Activated T-cell treated with anti-CD3 and anti-CD28 coated beads, Interleukin-2, amount 50 U/mL, for 72 hours (primary cell): ENCODE results near the gene TRAPPC6A. TPM values are rescaled to one million over a fixed set of nuclear protein-coding genes. Genes with fewer than 3 reads are reported as not detected.

ENCODE experiments used
- ATAC-seq, 2 donors: fragments of 150-1000 bp; cut with Tn5 transposase; replicated peaks in 1 of 2; 2 replicates each; pipeline ENCODE4 v1.10.0; 2021; ENCODE audit warnings: moderate library complexity in 2 of 2, mild to moderate bottlenecking in 1 of 2
- DNase-seq, 2 donors: peaks; one replicate each; pipeline ENCODE4 v3.0.0; 2021 to 2022; ENCODE audit warnings: mixed read lengths in 1 of 2
- H3K27ac Mint-ChIP-seq: one replicate; pipeline ENCODE4 v1.8.0; 2022; ENCODE audit warnings: mild to moderate bottlenecking, moderate library complexity, mixed read lengths
- H3K27me3 Mint-ChIP-seq: one replicate; pipeline ENCODE4 v1.8.0; 2022; ENCODE audit warnings: low read depth, mixed read lengths
- H3K36me3 Mint-ChIP-seq, 2 donors: one replicate each; pipeline ENCODE4 v1.8.0; 2022; ENCODE audit warnings: mixed read lengths in 2 of 2, mild to moderate bottlenecking in 1 of 2; ENCODE audit not compliant: insufficient read depth in 2 of 2
- H3K4me1 Mint-ChIP-seq: one replicate; pipeline ENCODE4 v1.8.0; 2022; ENCODE audit warnings: low read depth, mixed read lengths
- H3K4me3 Mint-ChIP-seq, 2 donors: one replicate each; pipeline ENCODE4 v1.8.0; 2022; ENCODE audit warnings: mild to moderate bottlenecking in 2 of 2, mixed read lengths in 2 of 2, moderate library complexity in 2 of 2
- H3K9me3 Mint-ChIP-seq, 2 donors: one replicate each; pipeline ENCODE4 v1.8.0; 2022; ENCODE audit warnings: mixed read lengths in 2 of 2
- total RNA-seq, 2 donors: library from RNA; stranded (reverse); gene quantifications; one replicate each; pipeline ENCODE4 v1.2.3, GENCODE V29; 2022

Gene TRAPPC6A
- total RNA-seq, 2 donors from 2014 or later: 48.5 to 58.5 TPM

- DNase-seq: peak; percentile 61 to 62
- Mint-ChIP-seq H3K4me1 (peaks cover 33% of the 10 kb centered on the region), H3K27ac (no peak overlapping the region), H3K4me3 (peak overlapping the region; percentile 80 to 84), H3K27me3 (no peaks in the 10 kb centered on the region), H3K9me3 (no peaks in the 10 kb centered on the region), H3K36me3 (peaks cover 2% of the 10 kb centered on the region in 2 donors)
- ATAC-seq: no peak
Observed at GRCh38 chr19:45179072-45179891, 1.2 kb upstream of the TRAPPC6A start.

DNA sequence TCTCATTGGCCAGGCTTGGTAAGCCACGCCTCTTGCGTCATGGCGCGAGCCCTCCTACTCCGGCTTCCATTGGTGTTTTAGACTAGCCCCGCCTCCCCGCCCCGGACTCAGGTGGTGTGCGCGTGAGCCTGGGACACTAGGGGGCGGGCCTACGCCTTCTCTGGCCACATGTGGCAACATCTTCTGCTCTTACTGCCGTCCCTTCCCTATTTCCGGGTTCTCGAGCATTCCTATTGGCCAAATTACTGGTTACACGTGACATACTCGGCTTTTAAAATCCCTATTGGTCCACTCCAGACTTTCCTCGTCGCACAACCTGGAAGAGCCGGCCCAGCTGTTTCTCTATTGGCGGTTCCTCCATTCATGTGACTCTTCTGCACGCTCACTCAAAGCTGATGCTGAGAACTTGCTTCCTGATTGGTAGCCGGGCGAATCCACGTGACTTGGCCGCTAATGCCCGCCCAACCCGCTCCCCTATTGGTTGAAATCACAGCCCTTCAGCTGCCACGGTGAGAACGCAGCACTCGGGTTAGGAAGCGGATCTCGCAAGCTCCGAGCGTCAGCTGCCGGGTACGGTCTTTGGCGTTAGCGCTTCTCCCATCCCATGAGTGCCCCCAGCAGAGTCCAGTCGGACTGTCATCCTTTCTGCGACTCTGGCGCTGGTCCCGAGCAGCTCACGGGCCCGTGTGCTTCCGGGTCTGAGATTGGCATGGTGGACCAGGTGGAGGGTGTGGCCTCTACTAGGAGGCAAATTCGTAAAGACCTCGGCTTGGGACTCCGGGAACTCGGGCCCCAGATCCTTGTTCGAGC lies 430 bp upstream of the TRAPPC6A start, which contains the start of gene BLOC1S3:
BLOC1S3 (plus strand) TSS at position 523 of the 810 bp plus-strand sequence. CDS start 513 bp downstream, outside the sequence.
- Mint-ChIP-seq H3K36me3 (peaks cover 2% of the 10 kb centered on the region in 2 donors), H3K9me3 (no peaks in the 10 kb centered on the region), H3K4me3 (peak within 1 kb of the TSS; percentile 80 to 84), H3K27ac (peak within 1 kb of the TSS; percentile 66), H3K27me3 (no peaks in the 10 kb centered on the region), H3K4me1 (peaks cover 41% of the 10 kb centered on the region)
- DNase-seq (peak; percentile 100), ATAC-seq (peak; percentile 90 to 91)

DNA sequence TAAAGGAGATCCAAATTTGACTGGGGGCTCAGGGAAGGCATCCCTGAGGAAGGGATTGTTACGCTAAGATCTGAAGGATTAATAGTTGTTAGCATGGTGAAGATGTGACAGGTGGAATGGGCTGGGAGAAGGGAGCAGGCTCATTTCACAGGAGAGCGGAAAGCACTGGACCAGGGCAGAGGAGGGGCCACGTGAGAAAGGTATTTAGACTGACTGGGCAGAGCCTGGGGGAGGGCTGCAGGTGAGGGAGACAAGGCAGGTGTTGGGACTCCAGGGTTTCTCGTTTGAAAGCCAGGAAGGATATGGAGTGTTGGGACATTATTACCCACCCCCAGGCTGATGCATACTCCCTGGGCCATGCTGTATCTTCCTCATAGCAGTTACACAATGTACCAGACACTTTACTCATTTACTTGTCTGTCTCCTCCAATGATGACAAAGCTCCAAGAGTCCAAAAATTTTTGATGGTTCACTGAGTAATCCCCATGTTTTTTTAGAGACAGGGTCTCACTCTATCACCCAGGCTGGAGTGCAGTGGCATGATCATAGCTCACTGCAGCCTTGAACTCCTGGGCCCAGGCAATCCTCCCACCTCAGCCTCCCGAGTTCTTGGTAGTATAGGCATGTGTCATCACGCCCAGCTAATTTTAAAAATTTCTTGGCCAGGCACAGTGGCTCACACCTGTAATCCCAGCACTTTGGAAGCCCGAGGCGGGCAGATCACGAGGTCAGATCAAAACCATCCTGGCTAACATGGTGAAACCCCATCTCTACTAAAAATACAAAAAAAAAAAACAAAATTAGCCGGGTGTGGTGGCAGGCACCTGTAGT lies 2.3 kb downstream of the TRAPPC6A start:
- H3K4me3 Mint-ChIP-seq: no peak overlapping the region

DNA sequence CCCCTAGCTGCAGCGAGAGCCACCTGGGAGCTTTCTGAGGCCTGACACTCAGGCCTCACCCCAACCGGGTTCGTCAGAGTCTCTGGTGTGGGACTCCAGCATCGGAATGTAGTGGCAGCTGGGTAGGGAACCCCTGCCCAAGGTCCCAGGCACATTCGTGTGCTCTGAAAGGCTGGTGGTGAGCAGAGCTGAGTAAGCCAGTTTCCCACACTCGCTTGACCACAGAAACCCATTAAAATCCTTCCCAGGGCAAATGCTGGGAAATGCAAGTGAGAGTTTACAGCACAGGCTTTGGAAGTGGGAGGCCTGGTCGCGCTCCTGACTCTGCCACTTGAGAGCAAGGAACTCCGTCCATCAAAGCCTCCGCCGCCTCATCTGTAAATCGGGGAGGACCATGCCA lies 4.2 kb downstream of the TRAPPC6A start:
- DNase-seq (no peak), ATAC-seq (no peak)
- Mint-ChIP-seq H3K4me1 (peaks cover 41% of the 10 kb centered on the region), H3K9me3 (no peaks in the 10 kb centered on the region), H3K4me3 (no peak overlapping the region), H3K27me3 (no peaks in the 10 kb centered on the region), H3K36me3 (no peaks in the 10 kb centered on the region), H3K27ac (no peak overlapping the region)

More for the DNA sequence above, 2.3 kb downstream of the TRAPPC6A start:
- Mint-ChIP-seq H3K9me3 (no peaks in the 10 kb centered on the region), H3K4me1 (peaks cover 47% of the 10 kb centered on the region), H3K27ac (no peak overlapping the region), H3K27me3 (no peaks in the 10 kb centered on the region), H3K36me3 (peaks cover 2% of the 10 kb centered on the region in 2 donors)
- ATAC-seq: no peak
- DNase-seq: no peak

DNA sequence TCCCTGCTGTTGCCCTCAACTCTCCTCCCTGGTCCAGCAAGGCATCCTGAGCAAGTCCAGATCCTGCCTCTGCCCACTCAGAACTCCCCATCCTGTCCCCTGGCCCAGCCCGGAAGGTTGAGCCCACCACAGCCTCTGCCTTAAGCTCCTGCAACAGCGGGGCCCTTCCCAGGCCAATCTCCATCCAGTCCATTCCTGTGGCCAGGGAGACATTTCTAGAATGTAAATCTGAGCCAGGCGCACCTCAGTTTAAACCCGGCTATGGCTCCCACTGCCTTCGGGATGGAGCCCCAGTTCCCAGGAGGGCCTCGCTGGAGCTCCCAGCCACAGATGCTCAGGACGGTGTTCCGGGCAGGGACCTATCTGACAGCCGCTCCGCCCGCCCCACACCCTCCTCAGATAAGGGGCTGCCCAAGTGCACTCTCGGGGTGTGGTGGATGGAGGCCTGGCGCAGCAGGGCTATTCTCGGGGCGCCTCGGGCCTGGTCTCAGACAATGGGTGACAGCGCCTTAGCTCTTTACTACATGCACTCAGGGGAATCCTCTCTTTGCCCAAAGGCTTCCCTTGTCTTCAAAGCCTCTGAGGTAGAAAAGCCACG lies 5.3 kb downstream of the TRAPPC6A start:
- no peaks in the 10 kb centered on the region for H3K9me3 Mint-ChIP-seq
- H3K36me3 Mint-ChIP-seq: no peaks in the 10 kb centered on the region
- H3K4me1 Mint-ChIP-seq: peaks cover 41% of the 10 kb centered on the region
- no peaks in the 10 kb centered on the region for H3K27me3 Mint-ChIP-seq
- ATAC-seq (peak in 1 of 2 donors; percentile 5), DNase-seq (no peak)
- H3K4me3 Mint-ChIP-seq: peak overlapping the region in 1 of 2 donors; percentile 31
- peak overlapping the region; percentile 63 for H3K27ac Mint-ChIP-seq

GRCh38 chr19:45172173-45172572 lies 5.9 kb downstream of the TRAPPC6A start:
- H3K27me3 Mint-ChIP-seq: no peaks in the 10 kb centered on the region
- peak in 1 of 2 donors; percentile 32 for DNase-seq
- peak overlapping the region; percentile 40 to 89 for H3K4me3 Mint-ChIP-seq
- H3K9me3 Mint-ChIP-seq: no peaks in the 10 kb centered on the region
- no peaks in the 10 kb centered on the region for H3K36me3 Mint-ChIP-seq
- peak; percentile 57 to 58 for ATAC-seq
- peaks cover 41% of the 10 kb centered on the region for H3K4me1 Mint-ChIP-seq
- peak overlapping the region; percentile 63 for H3K27ac Mint-ChIP-seq

DNA sequence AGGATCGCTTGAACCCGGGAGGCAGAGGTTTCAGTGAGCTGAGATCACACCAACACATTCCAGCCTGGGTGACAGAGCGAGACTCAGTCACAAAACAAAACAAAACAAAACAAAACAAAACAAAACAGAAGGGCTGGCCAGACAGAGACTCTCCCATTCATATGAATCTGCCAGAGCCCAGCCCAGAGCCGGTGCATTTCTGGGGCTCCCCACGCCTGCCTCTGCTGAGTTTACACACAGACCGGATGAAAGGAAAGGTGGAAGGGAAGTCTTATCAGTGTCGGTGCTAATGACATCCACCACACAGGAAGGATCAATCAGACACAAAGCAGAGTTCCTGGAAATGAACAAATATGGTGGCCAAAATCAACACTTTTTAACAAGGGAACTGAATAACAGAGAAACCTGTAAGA lies 6.8 kb downstream of the TRAPPC6A start:
- peak overlapping the region; percentile 99 for H3K27ac Mint-ChIP-seq
- H3K4me3 Mint-ChIP-seq: peak overlapping the region; percentile 89 to 90
- peaks cover 45% of the 10 kb centered on the region for H3K4me1 Mint-ChIP-seq
- H3K36me3 Mint-ChIP-seq: no peaks in the 10 kb centered on the region
- ATAC-seq: peak; percentile 71 to 87
- peak; percentile 47 to 59 for DNase-seq
- no peaks in the 10 kb centered on the region for H3K27me3 Mint-ChIP-seq
- no peaks in the 10 kb centered on the region for H3K9me3 Mint-ChIP-seq

DNA sequence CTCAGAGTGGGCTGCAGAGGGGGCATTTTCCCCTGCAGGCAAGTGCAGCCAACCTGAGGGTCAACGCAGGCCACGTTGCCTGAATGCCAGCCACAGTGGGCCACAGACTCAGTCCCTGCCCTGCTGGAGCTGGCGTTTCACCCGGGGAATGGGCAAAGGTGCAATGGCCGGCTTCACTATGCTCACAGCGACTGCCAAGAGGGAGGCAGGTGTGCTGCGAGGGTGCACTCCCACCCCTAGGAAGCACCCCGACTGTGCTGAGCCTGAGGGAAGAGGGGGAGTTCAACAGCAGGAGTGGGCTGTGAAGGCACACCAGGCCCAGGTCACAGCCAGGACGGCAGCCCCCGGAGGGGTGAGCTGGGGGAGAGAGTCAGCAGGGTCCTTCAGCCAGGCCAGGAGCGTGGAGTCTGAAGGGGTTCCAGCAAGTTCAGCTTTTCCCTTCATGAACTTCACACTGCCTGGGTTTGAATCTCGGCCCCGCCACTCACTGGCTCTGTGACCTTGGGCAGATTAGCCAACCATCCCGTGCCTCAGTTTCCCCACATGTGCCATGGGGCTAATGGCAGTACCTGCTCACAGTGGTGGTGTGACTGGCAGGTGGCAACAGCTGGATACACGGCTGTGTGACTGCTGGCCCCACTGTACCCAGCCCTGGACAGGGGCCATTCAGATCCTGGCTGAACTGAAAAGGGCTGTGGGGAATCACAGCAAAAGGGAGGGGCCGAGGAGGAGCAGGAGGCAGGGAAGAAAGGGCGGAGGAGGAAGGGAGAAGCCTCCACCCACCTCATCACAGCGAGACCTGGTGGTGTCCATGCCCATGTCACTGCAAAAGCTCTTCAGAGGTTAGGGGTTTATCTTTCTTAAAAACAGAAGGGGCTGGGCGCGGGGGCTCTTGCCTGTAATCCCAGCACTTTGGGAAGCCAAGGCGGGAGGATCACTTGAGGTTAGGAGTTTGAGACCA lies 7.6 kb downstream of the TRAPPC6A start:
- H3K4me3 Mint-ChIP-seq: peak overlapping the region; percentile 89 to 90

DNA sequence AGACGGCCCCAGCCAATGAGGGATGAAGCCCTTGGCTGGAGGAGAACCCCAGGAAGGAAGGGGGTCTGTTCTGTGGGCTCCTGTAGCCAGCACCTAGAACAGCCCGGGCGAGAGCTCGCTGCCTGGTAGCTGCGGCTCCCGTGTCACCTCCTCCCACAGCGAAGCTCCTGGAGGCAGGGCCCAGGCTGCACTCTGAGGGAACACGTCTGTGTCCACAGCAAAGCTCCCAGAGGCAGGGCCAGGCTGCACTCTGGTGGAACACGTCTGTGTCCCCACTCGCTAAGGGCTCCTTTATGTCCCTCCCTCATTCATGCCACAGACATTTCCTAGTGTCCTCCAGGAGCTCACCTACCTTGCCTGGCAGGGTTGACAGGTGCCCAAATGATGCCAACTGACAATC lies 8.4 kb downstream of the TRAPPC6A start:
- H3K36me3 Mint-ChIP-seq: no peaks in the 10 kb centered on the region
- no peaks in the 10 kb centered on the region for H3K27me3 Mint-ChIP-seq
- DNase-seq: no peak
- ATAC-seq: no peak
- peaks cover 38% of the 10 kb centered on the region for H3K4me1 Mint-ChIP-seq
- H3K9me3 Mint-ChIP-seq: no peaks in the 10 kb centered on the region
- no peak overlapping the region for H3K27ac Mint-ChIP-seq
- H3K4me3 Mint-ChIP-seq: no peak overlapping the region

More for the DNA sequence above, 7.6 kb downstream of the TRAPPC6A start:
- H3K4me1 Mint-ChIP-seq: peaks cover 41% of the 10 kb centered on the region
- no peaks in the 10 kb centered on the region for H3K36me3 Mint-ChIP-seq
- H3K27ac Mint-ChIP-seq: peak overlapping the region; percentile 99
- DNase-seq: no peak
- no peaks in the 10 kb centered on the region for H3K9me3 Mint-ChIP-seq
- no peaks in the 10 kb centered on the region for H3K27me3 Mint-ChIP-seq
- ATAC-seq: no peak

DNA sequence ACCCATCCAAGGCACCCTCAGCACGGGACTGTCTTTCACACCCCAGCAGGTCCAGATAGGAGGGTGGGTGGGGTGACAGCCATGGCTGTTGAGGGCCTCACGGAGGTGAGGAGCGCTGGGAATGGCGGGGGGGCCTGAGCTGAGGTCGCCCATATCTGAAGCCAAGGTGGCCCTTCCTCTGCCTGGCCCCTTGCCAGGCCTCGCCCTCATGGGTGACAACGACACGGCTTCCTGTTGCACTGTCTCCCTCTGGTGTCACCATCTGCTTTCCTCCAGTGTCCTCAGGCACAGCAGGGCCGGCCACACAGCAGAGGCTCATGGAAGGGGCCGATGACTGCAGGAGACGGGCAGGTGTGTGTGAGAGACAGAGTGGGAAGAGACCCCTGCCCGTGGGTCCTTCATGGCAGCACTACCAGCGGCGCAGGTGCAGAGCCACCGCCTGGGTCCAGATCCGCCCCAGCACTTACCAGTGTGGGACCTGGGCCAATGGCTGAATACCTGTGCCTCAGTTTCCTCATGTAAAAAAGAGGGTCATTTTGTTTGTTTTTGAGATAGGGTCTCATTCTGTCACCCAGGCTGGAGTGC lies 9.2 kb downstream of the TRAPPC6A start:
- Mint-ChIP-seq H3K4me1 (peaks cover 42% of the 10 kb centered on the region), H3K9me3 (no peaks in the 10 kb centered on the region), H3K36me3 (no peaks in the 10 kb centered on the region), H3K4me3 (no peak overlapping the region), H3K27ac (no peak overlapping the region), H3K27me3 (no peaks in the 10 kb centered on the region)
- DNase-seq (no peak), ATAC-seq (no peak)

GRCh38 chr19:45166723-45167252 lies 11.2 kb downstream of the TRAPPC6A start:
- no peak for ATAC-seq
- no peaks in the 10 kb centered on the region for H3K27me3 Mint-ChIP-seq

More at GRCh38 chr19:45166723-45167252, 11.2 kb downstream of the TRAPPC6A start:
- H3K36me3 Mint-ChIP-seq: no peaks in the 10 kb centered on the region
- H3K9me3 Mint-ChIP-seq: no peaks in the 10 kb centered on the region
- H3K4me3 Mint-ChIP-seq: no peak overlapping the region
- no peak overlapping the region for H3K27ac Mint-ChIP-seq
- H3K4me1 Mint-ChIP-seq: peaks cover 31% of the 10 kb centered on the region
- no peak for DNase-seq
